HG03565 (cell line): ENCODE results near the gene GRK6.
"Not testable (repeated sequence)": the region's sequence is repeated elsewhere in the genome, so short reads cannot be mapped to it uniquely, and the experiment has no call there.

Source experiments
- ATAC-seq: cut with Tn5 transposase; IDR thresholded peaks from one replicate; pipeline ENCODE4 v1.9.1; 2021; ENCODE audit warnings: mild to moderate bottlenecking, moderate library complexity; ENCODE audit not compliant: unreplicated experiment

GRK6 gene

DNA sequence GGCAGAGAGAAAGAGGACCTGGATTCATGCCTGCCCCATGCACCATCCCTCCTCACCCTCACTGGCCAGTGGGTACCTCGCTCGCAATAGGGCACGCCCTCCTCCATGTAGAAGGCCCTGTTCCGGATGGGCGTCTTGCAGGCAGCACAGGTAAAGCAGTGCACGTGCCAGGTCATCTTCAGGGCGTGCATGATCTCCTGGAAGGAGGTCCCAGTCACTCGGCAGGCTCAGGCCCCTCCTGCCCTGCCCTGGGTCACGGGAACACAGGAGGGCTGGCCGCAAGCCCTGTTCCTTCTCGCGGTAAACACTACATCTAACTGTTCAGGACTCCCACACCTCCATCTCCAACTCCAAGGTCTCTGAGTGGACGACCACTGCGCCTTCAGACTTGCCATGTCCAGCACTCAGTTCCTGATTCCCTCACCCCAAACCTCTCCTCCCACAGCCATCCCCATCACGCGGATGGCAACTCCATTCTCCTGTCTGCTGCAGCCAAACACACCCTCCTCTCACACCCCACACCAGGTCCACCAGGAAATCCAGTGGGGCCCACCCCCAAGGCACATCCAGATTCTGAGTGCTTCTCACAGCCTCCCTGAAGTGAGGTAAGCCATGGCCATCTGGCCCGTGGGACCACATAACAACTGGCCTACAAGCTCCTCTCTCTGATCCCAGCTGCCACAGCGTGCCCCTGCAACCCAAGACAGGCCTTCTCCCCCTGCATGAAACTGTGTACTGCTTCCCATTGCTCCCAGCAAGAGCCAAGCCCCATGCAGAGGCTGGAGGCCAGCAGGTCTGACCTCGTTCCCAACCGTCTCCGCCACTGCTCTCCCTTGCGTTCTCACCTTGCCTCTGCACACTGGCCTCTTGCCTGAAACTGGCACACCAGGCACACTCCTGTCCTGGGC, 57.8 kb downstream of the GRK6 start:
- no peak for ATAC-seq

DNA sequence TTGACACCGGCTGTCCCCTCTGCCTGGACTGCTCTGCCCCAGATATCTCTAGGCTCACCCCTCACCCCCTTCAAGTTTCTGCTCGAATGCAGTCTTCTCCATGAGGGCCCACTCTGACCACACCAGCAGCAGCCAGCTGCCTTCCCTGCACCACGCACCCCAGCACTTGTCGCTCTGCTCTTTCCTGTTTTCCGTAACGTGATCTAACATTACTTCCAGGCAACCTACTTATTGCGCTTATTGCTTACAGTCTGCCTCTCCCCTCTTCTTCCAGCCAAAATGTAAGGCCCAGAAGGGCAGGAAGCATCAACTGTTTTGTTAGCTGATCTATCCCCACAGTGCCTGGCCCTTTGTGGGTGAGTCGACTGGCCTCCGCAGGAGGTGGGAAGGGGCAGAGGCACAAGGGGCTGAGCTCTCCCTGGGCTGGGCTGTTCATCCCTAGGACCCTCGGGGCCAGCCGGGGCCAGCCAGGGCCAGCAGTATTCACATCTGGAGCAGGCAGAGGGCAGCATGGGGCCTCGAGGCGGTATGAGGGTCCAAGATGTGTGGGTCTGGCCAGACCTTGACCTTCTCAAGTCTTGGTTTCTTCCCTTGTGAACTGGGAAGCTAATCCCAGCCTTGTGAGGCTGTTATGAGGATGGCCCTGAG, 58.5 kb downstream of the GRK6 start:
- no peak for ATAC-seq

DNA sequence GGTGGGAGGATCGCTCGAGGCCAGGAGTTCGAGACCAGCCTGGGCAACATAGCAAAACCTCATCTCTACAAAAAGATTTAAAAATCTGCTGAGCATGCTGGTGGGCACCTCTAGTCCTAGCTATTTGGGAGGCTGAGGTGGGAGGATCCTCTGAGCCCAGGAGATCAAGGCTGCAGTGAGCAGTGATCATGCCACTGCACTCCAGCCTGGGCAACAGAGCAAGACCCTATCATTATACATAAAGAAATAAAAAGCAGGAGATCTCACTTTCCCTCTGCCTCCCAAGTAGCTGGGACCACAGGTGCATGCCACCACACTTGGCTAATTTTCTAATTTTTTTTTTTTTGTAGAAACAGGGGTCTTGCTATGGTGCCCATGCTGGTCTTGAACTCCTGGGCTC, 59.3 kb downstream of the GRK6 start:
- not testable (repeated sequence) for ATAC-seq

DNA sequence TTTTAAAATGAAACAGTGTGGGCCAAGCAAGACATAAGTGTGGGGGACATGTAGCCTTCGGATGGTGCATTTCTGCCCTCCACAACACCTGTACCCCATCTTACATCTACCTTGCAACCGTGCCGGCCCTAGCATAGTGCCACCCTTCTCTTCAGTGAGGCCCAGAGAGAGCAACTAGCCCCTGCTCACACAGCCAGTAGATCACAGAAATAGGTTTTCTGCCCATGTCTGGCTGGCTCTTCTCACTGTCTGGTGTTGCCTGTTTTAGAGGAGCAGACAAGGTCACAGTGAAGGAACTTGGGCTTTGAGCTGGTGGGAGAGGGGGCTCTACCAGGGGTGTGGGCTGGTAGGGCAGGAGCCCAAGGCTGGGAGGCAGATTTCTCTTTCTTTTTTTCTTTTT, 59.8 kb downstream of the GRK6 start:
- no peak for ATAC-seq

DNA sequence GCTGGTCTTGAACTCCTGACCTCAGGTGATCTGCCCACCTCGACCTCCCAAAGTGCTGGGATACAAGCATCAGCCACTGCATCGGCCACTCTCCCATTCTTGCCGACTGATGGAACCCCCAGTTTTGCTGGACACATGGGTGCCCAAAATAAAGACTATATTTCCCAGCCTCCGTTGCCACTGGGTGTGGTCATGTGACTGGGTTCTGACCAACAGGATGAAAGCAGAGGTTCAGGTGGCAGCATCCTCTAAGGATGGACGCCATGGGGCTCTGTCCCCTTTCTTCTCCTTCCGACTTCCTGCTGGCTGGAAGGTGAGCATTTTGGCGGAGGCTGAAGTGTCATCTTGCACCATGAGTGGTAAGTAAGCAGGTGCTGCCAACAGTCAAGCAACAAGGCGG, 60.7 kb downstream of the GRK6 start:
- no peak for ATAC-seq

DNA sequence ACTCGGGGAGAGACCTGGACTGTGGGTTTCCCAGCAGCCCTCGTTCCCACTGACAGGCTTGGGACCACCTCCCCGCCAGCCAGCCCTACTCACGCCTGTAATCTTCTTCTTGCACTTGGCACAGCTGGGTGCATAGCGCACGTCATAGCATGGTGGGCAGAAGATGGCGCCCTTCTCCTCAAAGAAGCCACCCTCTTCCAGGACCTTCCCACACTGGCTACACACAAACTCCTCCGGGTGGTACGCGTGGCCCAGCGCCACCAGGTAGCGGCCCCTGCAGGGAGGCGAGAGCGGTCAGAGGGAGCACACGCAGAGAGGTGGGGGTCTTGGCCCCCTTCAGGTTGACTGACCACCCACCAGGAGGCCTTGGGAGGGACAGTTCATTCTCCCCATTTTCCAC, 61.5 kb downstream of the GRK6 start:
- ATAC-seq: no peak

DNA sequence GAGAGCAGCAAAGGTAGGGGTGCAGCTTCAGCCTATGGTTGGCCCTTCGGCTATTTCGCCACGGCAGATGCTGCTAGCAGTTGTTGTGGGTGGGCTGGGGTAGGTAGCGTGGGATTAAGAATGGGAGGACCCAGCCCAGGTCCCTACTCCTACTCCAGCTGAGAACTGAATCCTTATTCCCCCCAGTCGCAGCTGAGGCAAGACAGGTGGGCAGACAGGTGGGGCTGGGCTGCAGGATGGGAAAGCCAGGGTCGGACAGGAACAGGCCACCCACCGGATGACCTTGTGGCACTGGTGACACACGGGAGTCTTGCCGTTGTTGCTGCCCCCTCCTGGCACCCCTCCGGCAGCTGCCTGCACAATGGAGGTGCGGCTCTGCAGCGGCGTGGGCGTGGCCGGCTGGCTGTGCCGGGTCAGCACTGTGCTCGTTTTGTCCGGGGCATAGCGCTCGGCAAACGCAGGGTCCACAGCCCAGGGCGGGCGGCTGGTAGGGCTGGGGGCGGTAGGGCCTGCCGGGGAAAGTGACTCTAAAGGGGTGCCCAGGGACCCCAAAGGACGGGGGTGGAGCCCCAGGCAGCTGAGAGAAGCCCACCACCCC, 62.7 kb downstream of the GRK6 start:
- no peak for ATAC-seq

DNA sequence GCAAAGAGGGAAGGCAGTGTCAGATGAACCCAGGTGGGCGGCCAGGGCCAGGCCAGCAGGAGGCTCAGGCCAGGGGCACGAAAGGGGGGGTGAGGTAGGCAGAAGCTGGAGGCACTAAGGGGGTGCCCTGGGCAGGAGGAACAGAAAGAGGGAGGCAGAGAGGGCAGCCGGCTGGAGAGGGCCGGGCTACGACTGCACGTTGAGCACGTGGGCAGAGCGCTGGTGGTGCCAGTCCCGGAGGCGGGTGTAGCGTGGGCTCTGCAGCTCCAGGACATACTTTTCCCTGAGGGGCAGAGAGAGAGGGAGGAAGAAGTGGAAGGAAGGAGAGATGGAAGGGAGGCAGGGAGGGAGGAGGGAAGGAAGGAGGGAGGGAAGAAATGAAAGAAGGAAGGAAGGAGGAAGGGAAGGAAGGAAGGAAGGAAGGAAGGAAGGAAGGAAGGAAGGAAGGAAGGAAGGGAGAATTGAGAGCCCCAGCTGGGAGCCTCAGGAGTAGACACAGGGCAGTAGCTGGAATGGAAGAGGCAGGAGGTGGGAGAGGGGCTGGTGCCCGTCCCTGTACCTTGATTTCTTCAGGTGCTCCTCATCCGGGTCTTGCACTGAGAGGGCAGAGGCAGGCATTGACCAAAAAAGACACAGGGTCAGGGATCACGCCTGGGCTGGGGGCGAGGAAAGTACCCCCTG, 64.0 kb downstream of the GRK6 start:
- ATAC-seq: no peak

DNA sequence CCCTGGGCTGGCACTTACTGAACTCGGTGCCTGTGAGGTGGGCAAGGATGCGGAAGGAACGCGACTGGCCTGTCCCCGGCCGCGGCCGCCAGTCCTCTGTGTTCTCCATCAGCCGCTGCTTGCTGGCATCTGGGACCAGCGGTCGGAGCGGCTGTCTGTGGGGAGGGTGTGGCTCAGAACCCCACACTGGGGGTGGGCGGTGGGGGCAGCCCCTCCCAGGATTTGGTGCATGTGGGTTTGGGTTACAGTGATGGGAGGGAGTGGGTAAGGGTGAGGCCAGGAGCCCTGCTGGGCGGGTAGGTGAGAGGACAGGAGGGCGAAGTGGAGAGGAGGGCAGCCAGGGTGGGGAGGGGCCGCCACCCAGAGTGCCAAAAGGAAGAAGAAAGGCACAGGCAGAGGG, 64.5 kb downstream of the GRK6 start:
- no peak for ATAC-seq

DNA sequence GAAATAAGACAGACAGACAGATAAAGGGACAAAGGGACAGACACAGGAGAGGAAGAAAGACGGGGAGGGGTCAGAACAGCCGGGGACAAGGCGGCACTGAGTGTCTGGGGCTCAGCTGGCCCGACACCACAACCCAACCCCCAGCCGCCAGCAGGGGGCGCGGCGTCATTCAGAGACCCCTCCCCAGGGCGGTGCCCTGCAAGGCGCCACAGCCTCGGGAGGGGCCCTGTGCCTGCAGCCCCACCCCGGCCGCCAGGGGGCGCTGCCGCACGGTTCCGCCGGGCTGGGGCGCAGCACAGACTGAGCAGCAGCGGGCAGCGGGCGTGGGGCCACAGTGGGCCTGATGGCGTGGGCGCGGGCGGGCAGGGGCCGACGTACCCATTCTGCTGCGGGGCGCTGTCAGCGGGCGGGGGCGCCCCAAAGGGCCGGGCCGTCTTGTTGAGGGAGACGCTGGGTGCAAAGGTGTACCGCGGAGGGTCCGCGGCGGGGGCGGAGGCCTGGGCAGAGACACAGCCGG, 65.0 kb downstream of the GRK6 start:
- no peak for ATAC-seq

DNA sequence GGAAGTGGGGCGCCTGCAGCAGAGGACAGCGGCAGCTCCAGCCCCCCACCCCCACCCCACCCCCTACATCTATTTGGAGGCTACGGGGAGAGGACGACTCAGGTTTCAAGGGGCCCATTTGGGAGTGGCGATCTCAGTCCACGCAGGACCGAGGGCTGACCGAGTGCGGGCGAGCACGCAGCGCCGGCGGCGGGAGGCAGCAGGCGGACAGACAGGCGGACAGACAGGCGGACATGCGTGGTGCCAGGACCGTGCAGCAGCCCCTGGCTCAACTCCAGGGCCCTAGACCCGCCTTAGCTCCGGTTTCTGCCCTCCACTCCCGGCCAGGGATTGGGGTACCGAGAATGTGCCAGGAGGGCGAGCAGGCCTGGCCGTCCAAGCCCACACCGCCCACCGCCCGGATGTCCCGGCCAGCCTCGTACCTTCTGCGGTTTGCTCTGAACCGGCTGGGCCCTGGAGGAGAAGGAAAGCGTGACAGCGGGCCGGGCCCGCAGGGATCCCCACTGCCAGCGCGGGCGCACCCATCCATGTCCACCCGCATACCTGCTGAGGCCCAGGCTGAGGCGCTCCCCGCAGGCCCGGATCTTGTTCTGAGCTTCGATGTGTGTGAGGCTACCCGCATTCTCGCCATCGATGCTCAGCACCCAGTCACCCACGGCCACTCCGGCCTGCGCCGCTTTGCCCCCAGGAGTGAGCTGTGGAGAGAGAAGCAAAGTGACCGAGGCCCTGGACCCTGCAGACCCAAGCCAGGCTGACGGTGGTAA, 65.7 kb downstream of the GRK6 start:
- ATAC-seq: no peak
